Loucy (cell line): Measurements from ENCODE around the gene SOAT2.

Source experiments
- H2AFZ ChIP-seq: fragments of 200-600 bp; sonication (generic); 2 replicates; pipeline ENCODE4 v1.6.0; 2016; ENCODE audit warnings: antibody characterized with exemption, mild to moderate bottlenecking, low read length, moderate library complexity
- H3F3A ChIP-seq: fragments of 200-600 bp; 2 replicates; pipeline ENCODE4 v1.6.0; 2016; ENCODE audit warnings: antibody characterized with exemption, low read depth, mild to moderate bottlenecking
- H3K27me3 ChIP-seq: fragments of 200-600 bp; sonication (generic); 2 replicates; pipeline ENCODE4 v1.6.1; 2014; ENCODE audit warnings: low read length, mild to moderate bottlenecking; ENCODE audit not compliant: insufficient read depth, poor library complexity, severe bottlenecking
- H3K36me3 ChIP-seq: fragments of 200-600 bp; sonication (generic); 2 replicates; pipeline ENCODE4 v1.6.1; 2016; ENCODE audit warnings: low read length; ENCODE audit not compliant: insufficient read depth
- H3K4me1 ChIP-seq: fragments of 200-600 bp; sonication (generic); 2 replicates; pipeline ENCODE4 v1.5.1; 2014; ENCODE audit warnings: low read length, mild to moderate bottlenecking; ENCODE audit not compliant: insufficient read depth, poor library complexity, severe bottlenecking
- H3K4me2 ChIP-seq: fragments of 200-600 bp; sonication (generic); 2 replicates; pipeline ENCODE4 v1.6.0; 2014; ENCODE audit warnings: antibody characterized with exemption, low read length, low read depth, mild to moderate bottlenecking; ENCODE audit not compliant: poor library complexity, severe bottlenecking
- H3K4me3 ChIP-seq: fragments of 200-600 bp; sonication (generic); 2 replicates; pipeline ENCODE4 v1.5.1; 2014; ENCODE audit warnings: low read length, mild to moderate bottlenecking, mixed read lengths; ENCODE audit not compliant: poor library complexity, severe bottlenecking
- H3K79me2 ChIP-seq: fragments of 200-600 bp; sonication (generic); 2 replicates; pipeline ENCODE4 v1.6.1; 2014; ENCODE audit warnings: low read length; ENCODE audit not compliant: insufficient read depth
- H3K9ac ChIP-seq: fragments of 200-600 bp; sonication (generic); 2 replicates; pipeline ENCODE4 v1.6.0; 2014; ENCODE audit warnings: mild to moderate bottlenecking, low read depth, low read length, moderate library complexity; ENCODE audit not compliant: poor library complexity, severe bottlenecking
- H3K9me2 ChIP-seq: fragments of 200-600 bp; sonication (generic); replicated peaks from 2 replicates; pipeline ENCODE4 v1.6.1; 2016; ENCODE audit warnings: low read depth, low read length, mixed read lengths
- H3K9me3 ChIP-seq: fragments of 200-600 bp; sonication (generic); 2 replicates; pipeline ENCODE4 v1.6.1; 2014; ENCODE audit warnings: mild to moderate bottlenecking, antibody characterized with exemption, low read length, low read depth; ENCODE audit not compliant: insufficient read depth
- H4K20me1 ChIP-seq: fragments of 200-600 bp; sonication (generic); 2 replicates; pipeline ENCODE4 v1.6.0; 2014; ENCODE audit warnings: antibody characterized with exemption, low read length, mild to moderate bottlenecking; ENCODE audit not compliant: insufficient read depth, poor library complexity, severe bottlenecking
- EZH2phosphoT487 ChIP-seq: fragments of 200-600 bp; IDR thresholded peaks from 2 replicates; pipeline ENCODE4 v1.6.1; 2018; ENCODE audit warnings: antibody characterized with exemption, mild to moderate bottlenecking, moderate library complexity, borderline replicate concordance
- TF ChIP-seq, protein P1 (sequence below): fragments of 200-600 bp; sonication (generic); conservative IDR thresholded peaks from 2 replicates; pipeline ENCODE4 v1.5.1; 2014; ENCODE audit warnings: mild to moderate bottlenecking, antibody characterized with exemption, low read length

Gene SOAT2

DNA sequence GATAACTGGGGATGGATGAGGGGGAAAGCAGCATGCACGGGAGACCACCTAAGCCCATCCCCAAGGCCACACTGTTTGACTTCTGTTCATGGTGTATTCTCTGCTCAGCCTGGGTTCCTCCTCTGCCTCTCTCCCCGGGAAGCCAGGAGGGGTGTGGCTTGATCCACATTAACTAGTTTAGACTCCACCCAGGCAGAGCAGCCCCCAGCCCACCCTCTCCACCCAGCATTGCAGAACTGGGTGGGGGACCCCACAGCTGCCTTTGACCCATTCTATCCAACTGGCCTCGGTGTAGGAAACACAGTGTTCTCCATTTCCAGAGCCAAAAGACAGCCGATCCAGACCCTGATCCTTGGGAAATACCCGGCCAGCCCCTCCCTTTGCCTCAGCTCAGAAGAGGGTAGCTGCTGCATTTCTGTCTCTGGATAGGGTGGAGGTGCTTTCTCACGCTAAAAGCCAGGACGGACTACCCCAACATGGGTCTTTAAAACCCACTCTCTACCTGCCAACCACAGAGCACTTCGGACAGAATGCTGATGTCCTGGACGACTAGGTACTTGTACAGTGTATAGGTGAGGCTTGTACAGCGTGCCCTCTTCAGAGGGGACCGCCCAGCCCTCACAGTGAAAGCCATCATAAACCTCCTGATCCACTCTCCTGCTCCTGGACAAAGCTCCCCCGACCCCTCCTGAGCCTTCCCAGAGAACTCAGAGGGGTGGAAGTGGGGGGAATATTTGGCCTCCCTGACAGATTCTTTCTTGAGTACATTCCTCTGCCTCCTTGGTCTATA lies 33.5 kb upstream of the SOAT2 start:
- Histone ChIP-seq H3K4me2 (no peak overlapping the region), H3K9ac (no peak overlapping the region), H4K20me1 (no peaks in the 10 kb centered on the region), H3K4me1 (peaks cover 14% of the 10 kb centered on the region), H3K36me3 (peaks cover 7% of the 10 kb centered on the region; the same call in 1 of the 2 replicates), H3K4me3 (no peak overlapping the region), H3K27me3 (no peaks in the 10 kb centered on the region), H3F3A (no peaks in the 10 kb centered on the region), H3K9me3 (no peaks in the 10 kb centered on the region), H3K9me2 (no peaks in the 10 kb centered on the region), H2AFZ (no peak overlapping the region), H3K79me2 (no peaks in the 10 kb centered on the region)
- TF ChIP-seq EZH2phosphoT487 = no peak
- TF ChIP-seq, protein P1, sequence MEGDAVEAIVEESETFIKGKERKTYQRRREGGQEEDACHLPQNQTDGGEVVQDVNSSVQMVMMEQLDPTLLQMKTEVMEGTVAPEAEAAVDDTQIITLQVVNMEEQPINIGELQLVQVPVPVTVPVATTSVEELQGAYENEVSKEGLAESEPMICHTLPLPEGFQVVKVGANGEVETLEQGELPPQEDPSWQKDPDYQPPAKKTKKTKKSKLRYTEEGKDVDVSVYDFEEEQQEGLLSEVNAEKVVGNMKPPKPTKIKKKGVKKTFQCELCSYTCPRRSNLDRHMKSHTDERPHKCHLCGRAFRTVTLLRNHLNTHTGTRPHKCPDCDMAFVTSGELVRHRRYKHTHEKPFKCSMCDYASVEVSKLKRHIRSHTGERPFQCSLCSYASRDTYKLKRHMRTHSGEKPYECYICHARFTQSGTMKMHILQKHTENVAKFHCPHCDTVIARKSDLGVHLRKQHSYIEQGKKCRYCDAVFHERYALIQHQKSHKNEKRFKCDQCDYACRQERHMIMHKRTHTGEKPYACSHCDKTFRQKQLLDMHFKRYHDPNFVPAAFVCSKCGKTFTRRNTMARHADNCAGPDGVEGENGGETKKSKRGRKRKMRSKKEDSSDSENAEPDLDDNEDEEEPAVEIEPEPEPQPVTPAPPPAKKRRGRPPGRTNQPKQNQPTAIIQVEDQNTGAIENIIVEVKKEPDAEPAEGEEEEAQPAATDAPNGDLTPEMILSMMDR = no peak

DNA sequence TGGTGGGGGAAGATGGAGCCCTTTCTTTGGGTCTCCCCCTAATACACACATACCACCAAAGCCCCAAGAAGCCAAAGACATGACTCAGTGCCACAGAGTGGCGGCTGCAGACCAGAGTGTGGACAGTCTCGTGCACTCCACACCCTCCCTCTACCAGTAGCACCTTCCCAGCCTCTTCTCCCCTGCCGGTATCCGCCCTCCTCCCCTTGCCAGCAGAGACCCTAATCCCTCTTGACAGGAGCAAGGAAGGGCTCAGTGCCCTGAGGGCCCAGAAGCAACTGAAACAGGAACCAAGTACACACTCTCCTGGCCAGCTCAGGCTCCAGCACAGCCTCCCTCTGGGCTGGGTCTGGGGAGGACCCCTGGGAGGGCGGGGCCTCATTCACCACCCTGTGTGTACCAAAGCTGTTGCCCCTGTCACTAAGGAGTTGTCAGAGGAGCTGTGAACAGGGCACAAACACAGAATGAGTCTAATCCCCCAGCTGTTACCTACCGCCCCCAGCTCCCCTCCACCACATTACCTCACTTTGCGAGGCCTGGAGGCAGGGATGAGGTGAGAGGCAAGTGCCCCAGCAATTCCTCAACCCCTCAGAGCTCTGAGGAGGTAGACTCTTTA lies 32.3 kb upstream of the SOAT2 start:
- Histone ChIP-seq H3K4me3 (no peak overlapping the region), H3K9me3 (no peaks in the 10 kb centered on the region), H3K4me2 (no peak overlapping the region), H3K4me1 (peaks cover 16% of the 10 kb centered on the region), H2AFZ (no peak overlapping the region), H3F3A (no peaks in the 10 kb centered on the region), H3K27me3 (no peaks in the 10 kb centered on the region), H4K20me1 (no peaks in the 10 kb centered on the region), H3K79me2 (no peaks in the 10 kb centered on the region), H3K36me3 (no peaks in the 10 kb centered on the region), H3K9ac (no peak overlapping the region), H3K9me2 (no peaks in the 10 kb centered on the region)
- no peak for TF ChIP-seq EZH2phosphoT487
- TF ChIP-seq, protein P1 = no peak

DNA sequence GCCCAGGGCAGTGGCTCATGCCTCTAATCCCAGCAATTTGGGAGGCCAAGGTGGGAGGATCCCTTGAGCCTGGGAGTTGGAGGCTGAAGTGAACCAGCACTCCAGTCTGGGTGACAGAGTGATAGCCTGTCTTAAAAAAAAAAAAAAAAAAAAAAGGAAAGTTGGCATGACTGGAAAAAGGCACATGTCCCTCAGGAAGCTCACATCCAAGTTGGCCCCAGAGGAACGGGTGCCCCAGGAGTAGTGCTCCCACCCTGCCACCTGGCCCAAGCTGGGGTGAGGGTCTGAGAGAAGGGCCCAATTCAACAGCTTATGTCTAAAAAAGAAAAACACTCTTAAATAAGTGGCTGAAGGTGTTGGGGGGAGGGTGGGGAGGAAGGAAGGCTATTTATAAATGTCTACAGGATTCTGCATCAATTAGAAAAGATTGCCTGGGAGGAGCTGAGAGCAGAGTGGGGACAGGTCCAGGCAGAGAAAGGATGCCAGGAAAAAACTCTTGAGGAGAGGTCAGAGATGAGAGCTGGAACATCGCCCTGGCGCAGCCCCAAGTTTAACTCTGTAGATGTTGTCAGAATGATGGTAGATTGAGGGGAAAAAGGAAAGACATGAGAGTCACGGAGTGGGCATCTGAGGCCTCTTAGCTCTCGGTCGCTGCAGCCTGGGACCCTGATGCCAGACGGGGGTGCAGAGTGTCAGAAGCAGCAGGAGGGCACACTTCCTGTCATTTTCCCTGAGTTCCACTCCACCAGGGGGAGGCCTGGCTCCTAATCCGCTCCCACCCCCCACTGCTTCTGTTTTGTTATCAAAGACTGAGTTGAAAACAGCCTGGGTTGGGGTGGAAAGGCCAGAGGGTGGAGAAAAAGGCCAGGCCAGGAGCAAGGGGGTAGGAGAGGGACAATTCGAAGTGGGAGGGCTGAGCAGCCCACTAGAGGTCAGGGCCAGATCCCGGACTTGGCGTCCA lies 31.4 kb upstream of the SOAT2 start:
- Histone ChIP-seq H3K9ac (peak overlapping the region; percentile 23), H3K4me3 (no peak overlapping the region)

More for the DNA sequence above, 31.4 kb upstream of the SOAT2 start:
- no peaks in the 10 kb centered on the region for H3F3A ChIP-seq
- H3K4me2 ChIP-seq = peak overlapping the region; percentile 13
- no peaks in the 10 kb centered on the region for H3K9me3 ChIP-seq
- TF ChIP-seq EZH2phosphoT487 = no peak
- TF ChIP-seq, protein P1 = no peak
- peaks cover 20% of the 10 kb centered on the region for H3K4me1 ChIP-seq
- no peaks in the 10 kb centered on the region for H3K36me3 ChIP-seq
- H3K79me2 ChIP-seq = no peaks in the 10 kb centered on the region
- H3K27me3 ChIP-seq = no peaks in the 10 kb centered on the region
- no peaks in the 10 kb centered on the region for H3K9me2 ChIP-seq
- no peaks in the 10 kb centered on the region for H4K20me1 ChIP-seq
- no peak overlapping the region for H2AFZ ChIP-seq
